ENCODE results near the gene XRCC3. TPM values are rescaled to one million over a fixed set of nuclear protein-coding genes. Genes with fewer than 3 reads are reported as not detected.

The XRCC3 gene
- total RNA-seq, 1 donor: 4.6 TPM

DNA sequence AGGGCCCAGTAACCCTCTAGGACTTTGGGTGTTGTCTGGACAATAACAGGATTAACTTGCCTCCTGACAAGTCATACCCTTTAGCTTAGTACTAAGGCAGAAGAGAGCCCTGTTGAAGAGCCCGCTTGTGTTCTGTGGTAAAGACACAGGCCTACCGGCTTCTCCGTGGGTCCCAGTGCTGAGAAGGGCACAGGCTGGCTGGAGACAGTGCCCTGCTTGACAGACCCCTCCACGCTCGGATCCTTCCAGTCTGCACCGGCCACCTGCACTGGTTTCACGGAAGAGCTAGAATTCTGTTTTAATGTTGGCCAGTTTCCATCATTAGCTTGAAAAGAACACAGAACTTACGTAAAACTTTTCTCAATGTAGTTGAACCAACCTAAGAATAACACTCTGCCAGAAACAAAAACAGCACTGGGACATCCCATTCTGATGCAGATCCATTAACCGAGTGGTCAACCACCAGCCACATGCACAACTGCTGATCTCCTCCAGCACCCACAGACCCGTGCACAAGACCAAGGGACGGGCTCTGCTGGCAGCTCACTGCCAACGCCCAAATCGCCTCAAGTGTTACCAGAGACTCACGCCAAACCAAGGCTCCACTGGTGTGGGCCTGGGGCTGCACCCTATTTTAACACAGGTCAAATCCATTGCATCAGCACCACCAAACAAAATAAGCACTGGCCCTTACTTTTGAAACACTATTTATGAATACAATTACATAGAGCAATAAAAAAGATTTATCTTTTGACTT, 27.4 kb upstream of the XRCC3 start:
- H3K27me3 ChIP-seq (ENCODE audit: insufficient read depth, low read length): no peaks in the 10 kb centered on the region

DNA sequence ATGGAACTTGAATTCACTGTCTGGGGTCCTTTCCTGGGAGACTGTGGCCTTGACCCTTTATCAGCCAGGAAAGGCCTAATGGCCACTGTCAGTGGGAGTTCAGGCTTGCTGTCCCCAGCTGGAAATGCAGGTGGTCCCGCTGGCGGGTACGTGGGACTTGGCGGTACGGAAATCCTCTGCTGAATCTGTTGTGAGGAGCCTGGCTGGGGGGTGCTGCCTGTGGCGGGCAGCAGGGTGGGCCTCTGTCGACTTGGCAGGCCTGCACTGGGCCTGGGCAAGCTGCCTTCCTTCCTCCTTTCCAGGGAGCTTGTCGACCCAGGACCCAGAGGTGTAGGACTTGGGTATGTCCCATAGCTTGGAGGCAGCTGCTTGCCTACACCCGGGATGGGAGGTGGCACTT, 26.6 kb upstream of the XRCC3 start:
- no peaks in the 10 kb centered on the region for H3K9me3 ChIP-seq (ENCODE audit: low read depth, low read length)
- no peak overlapping the region for H3K4me3 ChIP-seq (ENCODE audit: low read length)
- no peaks in the 10 kb centered on the region for H3K4me1 ChIP-seq (ENCODE audit: insufficient read depth, low read length)
- no peaks in the 10 kb centered on the region for H3K27me3 ChIP-seq (ENCODE audit: insufficient read depth, low read length)

More for the DNA sequence above, 27.4 kb upstream of the XRCC3 start:
- no peaks in the 10 kb centered on the region for H3K9me3 ChIP-seq (ENCODE audit: low read depth, low read length)
- no peaks in the 10 kb centered on the region for H3K4me1 ChIP-seq (ENCODE audit: insufficient read depth, low read length)
- H3K4me3 ChIP-seq (ENCODE audit: low read length): no peak overlapping the region

- Histone ChIP-seq H3K4me1 (ENCODE audit: insufficient read depth, low read length) (no peaks in the 10 kb centered on the region), H3K4me3 (ENCODE audit: low read length) (no peak overlapping the region), H3K27me3 (ENCODE audit: insufficient read depth, low read length) (no peaks in the 10 kb centered on the region), H3K9me3 (ENCODE audit: low read depth, low read length) (no peaks in the 10 kb centered on the region)
These were observed 25.9 kb upstream of the XRCC3 start for GRCh38 chr14:103740991-103741689.

- H3K27me3 ChIP-seq (ENCODE audit: insufficient read depth, low read length): no peaks in the 10 kb centered on the region
- H3K4me1 ChIP-seq (ENCODE audit: insufficient read depth, low read length): no peaks in the 10 kb centered on the region
- H3K9me3 ChIP-seq (ENCODE audit: low read depth, low read length): no peaks in the 10 kb centered on the region
- H3K4me3 ChIP-seq (ENCODE audit: low read length): no peak overlapping the region
These were observed 24.7 kb upstream of the XRCC3 start for GRCh38 chr14:103739793-103740501.

DNA sequence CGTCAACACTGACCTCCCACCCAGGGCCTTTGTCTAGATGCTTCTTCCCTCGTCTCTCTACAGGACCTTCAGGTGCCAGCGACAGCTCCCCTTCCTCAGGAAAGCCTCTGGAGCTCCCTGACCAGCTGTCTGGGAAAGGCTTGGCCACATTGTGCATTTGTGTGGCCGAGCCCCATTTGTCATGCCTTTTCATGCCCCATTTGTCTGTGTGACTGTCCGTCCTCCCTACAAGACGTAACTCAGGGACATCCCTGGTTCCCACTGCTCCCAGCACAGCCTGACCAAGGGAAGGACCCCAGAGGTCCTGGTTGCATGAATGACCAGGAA, 24.2 kb upstream of the XRCC3 start:
- Histone ChIP-seq H3K9me3 (ENCODE audit: low read depth, low read length) (no peaks in the 10 kb centered on the region), H3K27me3 (ENCODE audit: insufficient read depth, low read length) (no peaks in the 10 kb centered on the region), H3K4me1 (ENCODE audit: insufficient read depth, low read length) (no peaks in the 10 kb centered on the region), H3K4me3 (ENCODE audit: low read length) (no peak overlapping the region)

- Histone ChIP-seq H3K9me3 (ENCODE audit: low read depth, low read length) (no peaks in the 10 kb centered on the region), H3K27me3 (ENCODE audit: insufficient read depth, low read length) (no peaks in the 10 kb centered on the region), H3K4me3 (ENCODE audit: low read length) (no peak overlapping the region)
These were observed 23.6 kb upstream of the XRCC3 start for GRCh38 chr14:103738701-103739451.

DNA sequence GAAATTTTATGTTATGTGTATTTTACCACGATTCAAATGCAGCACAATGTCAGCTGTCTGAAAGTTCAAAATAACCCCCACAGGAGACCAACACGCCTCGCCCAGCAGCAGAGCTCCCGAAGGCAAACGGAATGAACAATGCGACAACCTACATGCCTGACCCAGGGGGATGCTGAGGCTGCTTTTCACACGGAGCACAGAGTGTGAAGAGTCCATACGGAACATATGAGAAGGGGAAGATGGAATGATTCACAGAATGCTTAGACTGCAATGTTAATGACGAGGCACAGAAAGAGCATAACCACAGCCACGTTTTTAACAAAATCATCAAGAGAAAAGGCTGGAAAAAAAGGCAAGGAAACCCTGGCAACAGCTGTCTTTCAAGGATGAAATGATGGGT, 22.9 kb upstream of the XRCC3 start:
- Histone ChIP-seq H3K4me1 (ENCODE audit: insufficient read depth, low read length) (no peaks in the 10 kb centered on the region), H3K4me3 (ENCODE audit: low read length) (no peak overlapping the region), H3K9me3 (ENCODE audit: low read depth, low read length) (no peaks in the 10 kb centered on the region), H3K27me3 (ENCODE audit: insufficient read depth, low read length) (no peaks in the 10 kb centered on the region)

More at GRCh38 chr14:103738701-103739451, 23.6 kb upstream of the XRCC3 start:
- no peaks in the 10 kb centered on the region for H3K4me1 ChIP-seq (ENCODE audit: insufficient read depth, low read length)

- Histone ChIP-seq H3K4me3 (ENCODE audit: low read length) (no peak overlapping the region), H3K9me3 (ENCODE audit: low read depth, low read length) (no peaks in the 10 kb centered on the region), H3K4me1 (ENCODE audit: insufficient read depth, low read length) (no peaks in the 10 kb centered on the region), H3K27me3 (ENCODE audit: insufficient read depth, low read length) (no peaks in the 10 kb centered on the region)
These were observed 22.3 kb upstream of the XRCC3 start for GRCh38 chr14:103737432-103738045.

DNA sequence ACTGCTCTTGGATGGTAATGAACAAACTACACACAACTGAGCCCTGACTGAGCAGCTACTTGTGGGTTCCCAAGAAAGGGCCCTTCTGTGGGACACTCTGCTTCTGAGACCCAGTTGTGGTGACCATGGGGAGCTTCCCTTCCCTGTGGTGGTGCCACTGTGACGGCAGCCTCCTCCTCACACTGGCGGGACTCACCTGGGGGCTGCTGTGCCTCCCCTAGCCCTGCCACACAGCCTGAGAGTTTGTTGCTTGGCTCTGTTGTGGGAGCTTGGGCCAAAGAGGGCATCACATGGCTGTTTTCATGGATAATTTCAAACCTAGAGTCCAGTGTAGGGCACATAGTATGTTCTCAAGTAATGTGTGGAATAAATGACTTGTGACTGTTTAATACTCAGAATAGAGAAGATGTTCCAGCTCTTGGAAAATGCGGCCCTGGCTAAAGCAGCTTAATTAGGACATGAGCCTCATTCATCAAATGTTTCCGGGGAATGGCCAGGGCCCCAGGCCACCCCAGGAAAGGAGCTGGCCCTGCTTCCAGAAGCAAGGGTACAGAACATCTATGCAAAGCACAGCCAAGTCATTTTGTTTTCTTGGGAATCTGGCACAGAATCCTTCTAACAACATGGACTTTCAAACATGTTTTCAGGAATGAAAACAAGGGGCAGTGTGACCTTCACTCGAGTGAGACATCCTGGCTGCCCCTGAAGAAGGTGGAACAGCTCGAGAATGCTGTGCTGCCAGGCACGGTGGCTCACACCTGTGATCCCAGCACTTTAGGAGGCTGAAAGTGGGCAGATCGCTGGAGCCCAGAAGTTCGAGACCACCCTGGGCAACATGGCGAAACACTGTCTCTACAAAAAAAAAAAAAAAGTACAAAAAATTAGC, 21.5 kb upstream of the XRCC3 start:
- no peaks in the 10 kb centered on the region for H3K9me3 ChIP-seq (ENCODE audit: low read depth, low read length)
- H3K4me1 ChIP-seq (ENCODE audit: insufficient read depth, low read length): no peaks in the 10 kb centered on the region
- H3K4me3 ChIP-seq (ENCODE audit: low read length): no peak overlapping the region
- no peaks in the 10 kb centered on the region for H3K27me3 ChIP-seq (ENCODE audit: insufficient read depth, low read length)

- no peaks in the 10 kb centered on the region for H3K27me3 ChIP-seq (ENCODE audit: insufficient read depth, low read length)
- H3K4me1 ChIP-seq (ENCODE audit: insufficient read depth, low read length): no peaks in the 10 kb centered on the region
- H3K9me3 ChIP-seq (ENCODE audit: low read depth, low read length): no peaks in the 10 kb centered on the region
- H3K4me3 ChIP-seq (ENCODE audit: low read length): no peak overlapping the region
These were observed 20.7 kb upstream of the XRCC3 start for GRCh38 chr14:103735815-103736545.

DNA sequence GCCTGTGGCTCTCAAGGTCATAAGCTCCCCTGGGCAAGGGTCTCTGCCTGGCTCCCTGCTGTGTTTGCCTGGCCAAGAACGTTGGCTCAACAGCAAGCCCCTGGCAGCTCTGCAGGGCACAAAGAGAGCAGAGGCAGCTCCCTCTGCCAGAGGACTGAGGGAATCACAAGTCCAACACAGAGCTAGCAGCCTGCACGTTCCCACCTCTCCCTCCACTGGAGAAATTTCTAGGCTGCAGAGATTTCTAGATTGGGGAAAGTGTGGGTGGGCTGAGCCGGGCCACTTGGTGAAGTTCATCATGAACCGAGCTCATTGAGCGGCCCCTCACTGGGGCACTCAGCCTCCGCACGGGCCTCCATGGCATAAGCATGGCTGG, 20.2 kb upstream of the XRCC3 start:
- Histone ChIP-seq H3K9me3 (ENCODE audit: low read depth, low read length) (no peaks in the 10 kb centered on the region), H3K4me3 (ENCODE audit: low read length) (no peak overlapping the region), H3K4me1 (ENCODE audit: insufficient read depth, low read length) (no peaks in the 10 kb centered on the region), H3K27me3 (ENCODE audit: insufficient read depth, low read length) (no peaks in the 10 kb centered on the region)

DNA sequence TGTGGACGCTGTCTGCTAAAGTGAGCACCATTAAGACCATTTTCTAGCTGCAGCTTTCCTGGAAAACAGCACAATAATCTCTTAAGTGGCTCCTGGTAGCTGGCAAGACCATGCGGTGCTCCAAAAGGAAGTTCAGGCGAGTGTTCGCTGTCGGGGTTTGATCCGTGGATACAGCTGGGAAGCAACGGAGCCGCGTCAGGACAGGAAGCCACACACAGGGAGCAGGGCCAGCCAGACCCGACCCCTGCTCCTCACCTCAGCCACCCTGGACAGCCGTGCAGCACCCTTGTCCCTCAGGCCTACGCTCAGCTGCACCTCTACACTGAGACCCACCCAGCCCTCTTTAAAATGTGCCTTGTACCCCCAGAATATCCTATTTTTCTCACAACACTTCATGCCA, 19.8 kb upstream of the XRCC3 start:
- no peaks in the 10 kb centered on the region for H3K4me1 ChIP-seq (ENCODE audit: insufficient read depth, low read length)
- H3K27me3 ChIP-seq (ENCODE audit: insufficient read depth, low read length): no peaks in the 10 kb centered on the region
- H3K4me3 ChIP-seq (ENCODE audit: low read length): no peak overlapping the region
- no peaks in the 10 kb centered on the region for H3K9me3 ChIP-seq (ENCODE audit: low read depth, low read length)

- Histone ChIP-seq H3K9me3 (ENCODE audit: low read depth, low read length) (no peaks in the 10 kb centered on the region), H3K4me3 (ENCODE audit: low read length) (no peak overlapping the region), H3K27me3 (ENCODE audit: insufficient read depth, low read length) (no peaks in the 10 kb centered on the region), H3K4me1 (ENCODE audit: insufficient read depth, low read length) (no peaks in the 10 kb centered on the region)
These were observed 19.0 kb upstream of the XRCC3 start for GRCh38 chr14:103734081-103734888.
